Body of pancreas (tissue), 4 donors: ENCODE measurements around the gene RAP1B. TPM values are rescaled to one million over a fixed set of nuclear protein-coding genes. Genes with fewer than 3 reads are reported as not detected.

ENCODE experiments used
- ATAC-seq: fragments of 150-250 bp; one replicate; pipeline ENCODE4 v1.9.1; 2016
- DNase-seq, 4 donors: peaks; one replicate each; pipeline ENCODE4 v3.0.0-alpha.2; 2019
- H3K27ac ChIP-seq, 4 donors: fragments of 200-600 bp; sonication (generic); 1 replicate in 3 of 4; 2 replicates in 1 of 4; pipeline versions ENCODE4 v1.5.1 to v1.6.1; 2016 to 2019; ENCODE audit warnings: mild to moderate bottlenecking in 1 of 4, mixed read lengths in 1 of 4, moderate library complexity in 1 of 4
- H3K27me3 ChIP-seq, 2 donors: fragments of 200-600 bp; sonication (generic); one replicate each; pipeline ENCODE4 v1.6.0; 2016; ENCODE audit warnings: mild to moderate bottlenecking in 1 of 2
- H3K36me3 ChIP-seq, 2 donors: fragments of 200-600 bp; sonication (generic); replicated peaks in 1 of 2; 2 replicates each; pipeline ENCODE4 v1.5.1; 2016; ENCODE audit warnings: low read depth in 2 of 2; ENCODE audit not compliant: insufficient read depth in 1 of 2
- H3K4me1 ChIP-seq: fragments of 200-600 bp; sonication (generic); one replicate; pipeline ENCODE4 v1.6.0; 2016
- H3K4me3 ChIP-seq, 2 donors: fragments of 200-600 bp; sonication (generic); 1 replicate in 1 of 2; 2 replicates in 1 of 2; pipeline ENCODE4 v1.5.1; 2016 to 2019
- H3K9me3 ChIP-seq, 3 donors: fragments of 200-600 bp; sonication (generic); 1 replicate in 2 of 3; 2 replicates in 1 of 3; pipeline ENCODE4 v1.5.1; 2016
- CTCF ChIP-seq, 7 experiments: fragments of 450-650 bp in 4 of 7; fragments of 200-600 bp in 3 of 7; sonication (generic) in 3 of 7; IDR thresholded peaks; one replicate each; pipeline ENCODE4 v1.5.1; 2016 to 2019; ENCODE audit warnings: antibody characterized with exemption in 7 of 7
- POLR2A ChIP-seq, 3 donors: fragments of 450-650 bp; IDR thresholded peaks; one replicate each; pipeline ENCODE4 v1.6.1; 2016; ENCODE audit warnings: antibody characterized with exemption in 3 of 3, mild to moderate bottlenecking in 2 of 3
- WGBS, 2 donors: methylation state at CpG; one replicate each; pipeline ENCODE4 v1.1.5; 2017; 5-methylcytosine and 5-hydroxymethylcytosine counted together
- intact Hi-C: fragments of 100-400 bp; cut with DNase I; formaldehyde crosslinking; loops from one replicate; pipeline ENCODE4 v1.15.1; 2023
- total RNA-seq, 2 donors: library from RNA; depleted of rRNA; stranded (reverse); fragments of >200 nt; gene quantifications; one replicate each; pipeline ENCODE4 v1.1.0, GENCODE V29; 2016

The RAP1B gene
- total RNA-seq, 2 donors from 2014 or later: 47.5 to 74.5 TPM

DNA sequence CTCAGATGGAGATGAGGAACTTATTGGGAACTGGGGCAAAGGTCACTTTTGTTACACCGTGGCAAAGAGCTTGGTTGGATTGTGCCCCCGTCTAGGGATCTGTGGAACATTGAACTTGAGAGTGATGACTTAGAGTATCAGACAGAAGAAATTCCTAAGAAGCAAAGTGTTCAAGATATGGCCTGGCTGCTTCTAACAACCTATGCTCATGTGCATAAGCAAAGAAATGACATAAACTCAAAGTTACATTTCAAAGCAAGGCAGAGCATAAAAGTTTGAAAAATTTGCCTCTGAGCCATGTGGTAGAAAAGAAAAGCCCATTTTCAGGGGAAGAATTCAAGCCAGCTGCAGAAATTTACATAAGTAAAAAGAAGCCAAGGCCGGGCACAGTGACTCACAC lies 21.5 kb upstream of the RAP1B start:
- Histone ChIP-seq H3K4me1 (peaks cover 5% of the 10 kb centered on the region), H3K4me3 (no peak overlapping the region), H3K9me3 (no peaks in the 10 kb centered on the region), H3K27me3 (no peaks in the 10 kb centered on the region), H3K27ac (no peak overlapping the region), H3K36me3 (no peaks in the 10 kb centered on the region)
- DNase-seq (no peak), ATAC-seq (no peak)
- no peak for TF ChIP-seq POLR2A (IDR thresholded peaks at IDR 0.05)
- TF ChIP-seq CTCF (IDR thresholded peaks at IDR 0.05): no peak
- WGBS, 2 donors: 76 to 81% methylated on average over 3 of the region's 3 CpGs
- intact Hi-C loops: no loop called here

GRCh38 chr12:68591734-68592418 lies 18.8 kb upstream of the RAP1B start:
- H3K4me1 ChIP-seq: no peaks in the 10 kb centered on the region
- WGBS, 2 donors: 61 to 69% methylated on average over 6 of the region's 6 CpGs
- no peaks in the 10 kb centered on the region for H3K9me3 ChIP-seq
- no peak overlapping the region for H3K27ac ChIP-seq
- H3K36me3 ChIP-seq: no peaks in the 10 kb centered on the region
- no peak for DNase-seq
- TF ChIP-seq POLR2A (IDR thresholded peaks at IDR 0.05) (no peak), CTCF (IDR thresholded peaks at IDR 0.05) (no peak)
- intact Hi-C loops: no loop called here
- no peaks in the 10 kb centered on the region for H3K27me3 ChIP-seq
- no peak overlapping the region for H3K4me3 ChIP-seq
- ATAC-seq: no peak

DNA sequence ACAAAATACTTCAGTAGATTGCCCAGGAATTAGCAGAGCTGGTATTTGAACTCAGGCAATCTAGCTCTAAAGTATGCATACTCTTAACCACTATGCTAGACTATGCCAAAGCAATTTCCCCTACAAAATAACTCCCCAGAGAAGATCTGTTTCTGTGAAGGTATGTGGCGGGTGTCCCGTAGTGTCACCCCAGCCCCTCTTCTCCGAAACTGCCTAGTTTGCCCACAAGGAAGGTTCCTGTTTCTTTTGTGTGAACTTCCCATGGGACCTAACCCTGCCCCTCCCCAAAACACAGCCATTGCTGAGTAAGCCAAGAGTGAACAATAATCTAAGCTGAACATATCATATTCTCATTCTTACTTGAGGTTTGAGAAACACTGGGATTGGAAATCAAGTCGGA lies 15.5 kb upstream of the RAP1B start:
- 85 to 87% methylated on average over 4 of the region's 4 CpGs for WGBS, 2 donors
- no peaks in the 10 kb centered on the region for H3K4me1 ChIP-seq
- H3K4me3 ChIP-seq: no peak overlapping the region
- H3K36me3 ChIP-seq: no peaks in the 10 kb centered on the region
- H3K27ac ChIP-seq: no peak overlapping the region
- TF ChIP-seq POLR2A (IDR thresholded peaks at IDR 0.05) (no peak), CTCF (IDR thresholded peaks at IDR 0.05) (no peak)
- no peak for ATAC-seq
- H3K27me3 ChIP-seq: no peaks in the 10 kb centered on the region
- H3K9me3 ChIP-seq: no peaks in the 10 kb centered on the region
- no peak for DNase-seq
- intact Hi-C loops: no loop called here

- intact Hi-C loops: no loop called here
- Histone ChIP-seq H3K4me3 (no peak overlapping the region), H3K36me3 (no peaks in the 10 kb centered on the region), H3K4me1 (no peaks in the 10 kb centered on the region), H3K27me3 (no peaks in the 10 kb centered on the region), H3K27ac (no peak overlapping the region), H3K9me3 (no peaks in the 10 kb centered on the region)
- 28 to 55% methylated on average over 1 of the region's 1 CpG for WGBS, 2 donors
- ATAC-seq (no peak), DNase-seq (no peak)
- TF ChIP-seq CTCF (IDR thresholded peaks at IDR 0.05) (no peak), POLR2A (IDR thresholded peaks at IDR 0.05) (no peak)
These were observed 8.9 kb upstream of the RAP1B start for GRCh38 chr12:68601767-68602166.

GRCh38 chr12:68602720-68603119 lies 8.0 kb upstream of the RAP1B start:
- DNase-seq: no peak
- no peaks in the 10 kb centered on the region for H3K9me3 ChIP-seq
- no peak overlapping the region for H3K27ac ChIP-seq
- no peaks in the 10 kb centered on the region for H3K36me3 ChIP-seq
- no peak for ATAC-seq
- no peaks in the 10 kb centered on the region for H3K27me3 ChIP-seq
- no peak overlapping the region for H3K4me3 ChIP-seq
- 78 to 85% methylated on average over 6 of the region's 6 CpGs for WGBS, 2 donors
- no peaks in the 10 kb centered on the region for H3K4me1 ChIP-seq
- intact Hi-C loops: no loop called here
- TF ChIP-seq POLR2A (IDR thresholded peaks at IDR 0.05): no peak
- no peak for TF ChIP-seq CTCF (IDR thresholded peaks at IDR 0.05)
